ENCODE data around the gene MAP3K2.

GRCh38 chr2:127305990-127306585, 81.7 kb downstream of the MAP3K2 start:
- TF ChIP-seq CTCF (conservative IDR thresholded peaks at IDR 0.05) (no peak), ZFX (IDR thresholded peaks at IDR 0.05) (no peak)
